Measurements from ENCODE around the gene MAPK1. TPM values are rescaled to one million over a fixed set of nuclear protein-coding genes. Genes with fewer than 3 reads are reported as not detected.

The MAPK1 gene
- total and polyA plus RNA-seq, 9 of the 15 experiments (the other 6 are each of a cell fraction or from before 2014, with no cell fraction given): 46.3 to 575 (median 283) TPM

- no peak for TF ChIP-seq REST (IDR thresholded peaks at IDR 0.05; ENCODE audit: borderline replicate concordance)
- TF ChIP-seq REST (CRISPR knock-in tag; IDR thresholded peaks at IDR 0.05; ENCODE audit: low read depth): no peak
- no peak for TF ChIP-seq FOXA1 (IDR thresholded peaks at IDR 0.05; ENCODE audit: borderline replicate concordance)
- no peak for TF ChIP-seq ETS1 (conservative IDR thresholded peaks at IDR 0.05; ENCODE audit: control insufficient read depth, low read depth, low read length)
- TF ChIP-seq ZNF311 (CRISPR knock-in tag; IDR thresholded peaks at IDR 0.05): no peak
- no peak for TF ChIP-seq LCOR (CRISPR knock-in tag; IDR thresholded peaks at IDR 0.05)
- no peak for TF ChIP-seq KLF16 (IDR thresholded peaks at IDR 0.05)
- no peak for TF ChIP-seq BHLHE40 (IDR thresholded peaks at IDR 0.05; ENCODE audit: low read length)
These were observed 5.6 kb downstream of the MAPK1 start (continued) for GRCh38 chr22:21861851-21862250.
